ENCODE data around the gene SPPL2C.

GRCh38 chr17:45870342-45870974 is 25.8 kb downstream of the SPPL2C start:
- TF ChIP-seq ARNTL (CRISPR knock-in tag; IDR thresholded peaks at IDR 0.05; ENCODE audit: borderline replicate concordance, low read depth), result no peak
- TF ChIP-seq ZFP3 (CRISPR knock-in tag; IDR thresholded peaks at IDR 0.05), result no peak
